GM12892 (cell line): Measurements from ENCODE around the gene CANT1.

Experiments
- POLR2A ChIP-seq: IDR thresholded peaks from 2 replicates; pipeline ENCODE4 v1.6.1; 2011; ENCODE audit warnings: low read depth, low read length, control low read depth
- TAF1 ChIP-seq: IDR thresholded peaks from 2 replicates; pipeline ENCODE4 v1.6.1; 2011; ENCODE audit warnings: low read depth, mild to moderate bottlenecking, control low read depth, low read length, borderline replicate concordance

GRCh38 chr17:78956254-78956653, 53.3 kb downstream of the CANT1 start:
- no peak for TF ChIP-seq POLR2A
- no peak for TF ChIP-seq TAF1
